GM19240 (cell line): ENCODE measurements around the gene ZDHHC11B.

Source experiments
- DNase-seq: peaks from one replicate; pipeline ENCODE4 v3.0.0; 2011; ENCODE audit warnings: low spot score; ENCODE audit not compliant: insufficient read length

Gene ZDHHC11B

GRCh38 chr5:662751-663435 lies 121.6 kb downstream of the ZDHHC11B start:
- no peak for DNase-seq

- no peak for DNase-seq
These were observed 122.4 kb downstream of the ZDHHC11B start for GRCh38 chr5:661891-662750.

- DNase-seq = no peak
These were observed 124.0 kb downstream of the ZDHHC11B start for GRCh38 chr5:660491-661030.
